H1 (cell line): ENCODE results near the gene GDE1. TPM values are rescaled to one million over a fixed set of nuclear protein-coding genes. Genes with fewer than 3 reads are reported as not detected.

Experiments
- ASH2L ChIP-seq: fragments of 200-600, 300-600 bp; sonication (generic); IDR thresholded peaks from one replicate; pipeline ENCODE4 v1.7.1; 2017; ENCODE audit warnings: low read length
- ATF2 ChIP-seq: IDR thresholded peaks from 2 replicates; pipeline ENCODE4 v1.6.1; 2012; ENCODE audit warnings: low read length, inconsistent platforms
- polyA plus RNA-seq, 7 experiments: library from polyadenylated mRNA; depleted of rRNA in 3 of 7; stranded (reverse) in 5 of 7; unstranded in 2 of 7; fragments of >200 nt in 5 of 7; fragments of 200-250 nt in 2 of 7; gene quantifications; 1 replicate in 5 of 7; 2 replicates in 1 of 7; 4 replicates in 1 of 7; pipeline versions ENCODE4 v1.2.1 to v1.2.3, GENCODE V29; 2011 to 2013; ENCODE audit warnings: missing spikeins in 2 of 7, mixed read lengths in 2 of 7
- total RNA-seq: library from RNA; stranded (reverse); fragmentation: NEBNext Ultra II Directional; extraction: Animal tissue kit (Norgen Biotek cat#: 25700); gene quantifications from 2 replicates; pipeline ENCODE4 v1.2.1, GENCODE V29; 2021

GDE1 gene
- total and polyA plus RNA-seq, 2 of the 8 experiments (the other 6 are each of a cell fraction or from before 2014, with no cell fraction given) = 29.2 to 70.8 TPM

- no peak for TF ChIP-seq ATF2
- TF ChIP-seq ASH2L = no peak
These were observed 5.3 kb upstream of the GDE1 start (continued) for GRCh38 chr16:19527161-19527560.
